IMR-90 (cell line): ENCODE results near the gene HIGD1C. TPM values are rescaled to one million over a fixed set of nuclear protein-coding genes. Genes with fewer than 3 reads are reported as not detected.

ENCODE experiments used
- ATAC-seq: fragments of 200-7000 bp; cut with Tn5 transposase; 2 replicates; pipeline ENCODE4 v1.9.1; 2020; ENCODE audit warnings: low read depth, mild to moderate bottlenecking, moderate library complexity
- BruUV-seq: library from RNA; stranded (reverse); fragments of 400-500 nt; replicated peaks from 2 replicates; lab custom pipeline; 2021; lab: Mats Ljungman, UMichigan
- CTCF ChIA-PET: fragments of 300-600 bp; formaldehyde crosslinking; extraction: SDS; loops from one replicate; lab custom pipeline; 2021; ENCODE audit warnings: antibody characterized with exemption; lab: Yijun Ruan, JAX
- POLR2A ChIA-PET: fragments of 300-600 bp; sonication (Branson Sonifier 250); formaldehyde crosslinking; loops from one replicate; lab custom pipeline; 2022; ENCODE audit warnings: antibody characterized with exemption; ENCODE audit not compliant: unreplicated experiment; lab: Charles Lee
- DNase-seq: peaks from one replicate; pipeline ENCODE4 v3.0.0; 2013
- H2AFZ ChIP-seq: replicated peaks from 2 replicates; pipeline ENCODE3; 2013; ENCODE audit warnings: low read length, mild to moderate bottlenecking; ENCODE audit not compliant: poor library complexity
- H2AK5ac ChIP-seq: 2 replicates; pipeline ENCODE4 v1.6.1; 2013; ENCODE audit warnings: low read depth, low read length, inconsistent platforms
- H2AK9ac ChIP-seq: replicated peaks from 2 replicates; pipeline ENCODE3; 2013; ENCODE audit warnings: mild to moderate bottlenecking, low read depth, low read length, moderate library complexity; ENCODE audit not compliant: poor library complexity
- H2BK120ac ChIP-seq: 2 replicates; pipeline ENCODE4 v1.6.1; 2013; ENCODE audit warnings: low read depth, low read length, inconsistent platforms
- H2BK15ac ChIP-seq: 3 replicates; pipeline ENCODE4 v1.6.1; 2013; ENCODE audit warnings: low read depth, low read length, inconsistent platforms
- H2BK20ac ChIP-seq: 2 replicates; pipeline ENCODE4 v1.6.1; 2013; ENCODE audit warnings: low read depth, mild to moderate bottlenecking, inconsistent platforms, low read length, moderate library complexity
- H2BK5ac ChIP-seq: 2 replicates; pipeline ENCODE4 v1.6.1; 2013; ENCODE audit warnings: mild to moderate bottlenecking, low read depth, low read length, inconsistent platforms; ENCODE audit not compliant: poor library complexity, severe bottlenecking
- H3K14ac ChIP-seq: replicated peaks from 2 replicates; pipeline ENCODE4 v1.6.1; 2013; ENCODE audit warnings: low read depth, low read length, inconsistent platforms
- H3K18ac ChIP-seq: 2 replicates; pipeline ENCODE4 v1.6.1; 2013; ENCODE audit warnings: low read depth, low read length, control low read depth
- H3K23ac ChIP-seq: 2 replicates; pipeline ENCODE4 v1.6.1; 2013; ENCODE audit warnings: low read depth, low read length, inconsistent platforms
- H3K27ac ChIP-seq: 2 replicates; pipeline ENCODE4 v1.5.1; 2013; ENCODE audit warnings: mild to moderate bottlenecking, control low read depth, low read length; ENCODE audit not compliant: insufficient read depth
- H3K27me3 ChIP-seq: 2 replicates; pipeline ENCODE4 v1.6.1; 2013; ENCODE audit warnings: low read length; ENCODE audit not compliant: control insufficient read depth, insufficient read depth
- H3K36me3 ChIP-seq: 2 replicates; pipeline ENCODE4 v1.6.1; 2013; ENCODE audit warnings: low read length, mixed read lengths; ENCODE audit not compliant: control insufficient read depth, insufficient read depth
- H3K4ac ChIP-seq: 2 replicates; pipeline ENCODE4 v1.6.1; 2013; ENCODE audit warnings: low read depth, low read length, inconsistent platforms
- H3K4me1 ChIP-seq: 2 replicates; pipeline ENCODE4 v1.6.1; 2013; ENCODE audit warnings: low read length, mixed read lengths; ENCODE audit not compliant: control insufficient read depth, insufficient read depth
- H3K4me2 ChIP-seq: 2 replicates; pipeline ENCODE4 v1.6.1; 2013; ENCODE audit warnings: low read depth, mild to moderate bottlenecking, control low read depth, low read length, moderate library complexity
- H3K4me3 ChIP-seq: 2 replicates; pipeline ENCODE4 v1.5.1; 2013; ENCODE audit warnings: low read depth, mild to moderate bottlenecking, control low read depth, low read length, moderate library complexity; ENCODE audit not compliant: insufficient read depth
- H3K56ac ChIP-seq: 2 replicates; pipeline ENCODE4 v1.6.1; 2013; ENCODE audit warnings: low read length, inconsistent platforms; ENCODE audit not compliant: insufficient read depth; ENCODE audit errors: extremely low read depth
- H3K79me1 ChIP-seq, 2 experiments: 2 replicates each; pipeline ENCODE4 v1.6.1; 2013; ENCODE audit warnings: low read length in 2 of 2, inconsistent platforms in 1 of 2, low read depth in 1 of 2
- H3K9ac ChIP-seq: 2 replicates; pipeline ENCODE4 v1.6.1; 2013; ENCODE audit warnings: low read depth, low read length, control low read depth
- H3K9me1 ChIP-seq: 2 replicates; pipeline ENCODE4 v1.6.1; 2013; ENCODE audit warnings: low read length, inconsistent platforms; ENCODE audit not compliant: insufficient read depth
- H3K9me3 ChIP-seq: 2 replicates; pipeline ENCODE4 v1.6.1; 2013; ENCODE audit warnings: low read length; ENCODE audit not compliant: control insufficient read depth, insufficient read depth
- H4K20me1 ChIP-seq: 2 replicates; pipeline ENCODE4 v1.6.1; 2013; ENCODE audit warnings: low read length, inconsistent platforms; ENCODE audit not compliant: insufficient read depth
- H4K5ac ChIP-seq: 2 replicates; pipeline ENCODE4 v1.6.1; 2013; ENCODE audit warnings: mild to moderate bottlenecking, low read depth, low read length, control low read depth
- H4K8ac ChIP-seq, 2 experiments: 2 replicates each; pipeline ENCODE4 v1.6.1; 2013; ENCODE audit warnings: low read depth in 2 of 2, low read length in 2 of 2, control low read depth in 1 of 2, inconsistent platforms in 1 of 2
- H4K91ac ChIP-seq: 2 replicates; pipeline ENCODE4 v1.6.1; 2013; ENCODE audit warnings: low read depth, low read length, inconsistent platforms; ENCODE audit not compliant: insufficient read depth
- CEBPB ChIP-seq: IDR thresholded peaks from 2 replicates; pipeline ENCODE4 v1.6.1; 2012; ENCODE audit warnings: low read depth, low read length, improper control_type of control experiment
- MAZ ChIP-seq: IDR thresholded peaks from 2 replicates; pipeline ENCODE4 v1.6.1; 2012; ENCODE audit warnings: low read depth, mild to moderate bottlenecking, low read length, improper control_type of control experiment, moderate library complexity, borderline replicate concordance
- POLR2A ChIP-seq: IDR thresholded peaks from 2 replicates; pipeline ENCODE4 v1.6.1; 2012; ENCODE audit warnings: mild to moderate bottlenecking, low read depth, low read length
- RFX5 ChIP-seq: IDR thresholded peaks from 2 replicates; pipeline ENCODE4 v1.8.0; 2012; ENCODE audit warnings: low read depth, mild to moderate bottlenecking, low read length, moderate library complexity
- SMC3 ChIP-seq: fragments of 150-350 bp; IDR thresholded peaks from 2 replicates; pipeline ENCODE4 v1.6.1; 2016; ENCODE audit warnings: low read depth, mild to moderate bottlenecking, antibody characterized with exemption, low read length, moderate library complexity
- WGBS, 2 experiments: methylation state at CpG; one replicate each; pipeline versions ENCODE4 v1.1.5 to v1.1.7; 2013; ENCODE audit warnings: missing lambda C conversion rate in 2 of 2; ENCODE audit not compliant: insufficient read length in 1 of 2; ENCODE audit errors: extremely low coverage in 2 of 2; 5-methylcytosine and 5-hydroxymethylcytosine counted together
- dilution Hi-C: fragments of 300-500 bp; cut with HindIII; formaldehyde crosslinking; loops from one replicate; pipeline ENCODE4 v1.14.3; 2018; ENCODE audit warnings: low sequenced_read_pairs; ENCODE audit not compliant: unreplicated experiment
- in situ Hi-C: fragments of 300-500 bp; cut with MboI; formaldehyde crosslinking; loops from 3 replicates; pipeline ENCODE4 v1.14.3; 2019; ENCODE audit warnings: low sequenced_read_pairs, inconsistent platforms, mixed read lengths
- intact Hi-C: fragments of 100-400 bp; cut with micrococcal nuclease; formaldehyde crosslinking; loops from 2 replicates; pipeline ENCODE4 v1.10.0; 2022
- polyA plus RNA-seq, 3 experiments: library from polyadenylated mRNA; depleted of rRNA; stranded (reverse); fragments of >200 nt; gene quantifications; 2 replicates each; pipeline ENCODE4 v1.2.3, GENCODE V29; 2012; ENCODE audit warnings: low replicate concordance in 1 of 3
- total RNA-seq: library from RNA; depleted of rRNA; stranded (reverse); fragments of >200 nt; gene quantifications from 2 replicates; pipeline ENCODE4 v1.2.3, GENCODE V29; 2012
- TF ChIP-seq, protein P1 (sequence below): conservative IDR thresholded peaks from 2 replicates; pipeline ENCODE4 v1.5.1; 2012; ENCODE audit warnings: mild to moderate bottlenecking, low read depth, low read length, improper control_type of control experiment

The HIGD1C gene
- total and polyA plus RNA-seq, 2 of the 4 experiments (the other 2 are of a cell fraction), result not detected

DNA sequence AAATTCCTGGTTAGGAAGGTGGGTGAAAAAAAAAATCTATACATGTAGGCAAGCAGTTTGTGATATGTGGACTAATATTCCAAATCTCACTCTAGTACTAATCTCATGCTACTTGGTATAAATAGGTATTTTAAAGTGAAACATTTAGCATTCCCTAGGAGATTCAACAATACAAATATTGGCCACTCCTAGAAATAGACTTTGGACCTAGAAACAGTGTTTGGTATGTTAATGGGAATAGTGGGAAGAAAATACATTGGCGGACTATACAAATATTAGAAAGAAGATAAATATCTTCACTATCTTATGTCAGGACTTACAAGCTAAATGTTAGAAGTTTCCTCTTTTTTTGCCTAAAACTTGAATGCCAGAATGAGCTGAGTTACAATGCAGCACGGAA is 28.2 kb downstream of the HIGD1C start:
- Histone ChIP-seq H4K20me1 (no peaks in the 10 kb centered on the region), H3K9me1 (no peaks in the 10 kb centered on the region), H2AFZ (no peak overlapping the region), H3K79me1 (no peaks in the 10 kb centered on the region), H3K18ac (no peak overlapping the region), H4K91ac (no peak overlapping the region), H3K4me3 (no peak overlapping the region), H3K14ac (no peak overlapping the region), H4K5ac (no peak overlapping the region), H3K9me3 (no peaks in the 10 kb centered on the region), H2AK9ac (no peak overlapping the region), H2BK20ac (no peak overlapping the region), H3K27ac (no peak overlapping the region), H2BK120ac (no peak overlapping the region), H3K4me1 (no peaks in the 10 kb centered on the region), H2BK15ac (no peak overlapping the region), H3K23ac (no peak overlapping the region), H3K4me2 (no peak overlapping the region), H3K36me3 (peaks cover 5% of the 10 kb centered on the region), H3K9ac (no peak overlapping the region), H2AK5ac (no peak overlapping the region), H3K27me3 (no peaks in the 10 kb centered on the region), H2BK5ac (no peak overlapping the region), H3K56ac (no peak overlapping the region), H4K8ac (no peak overlapping the region), H3K4ac (no peak overlapping the region)
- BruUV-seq, result TSS peak; percentile 34
- in situ Hi-C loops (loop anchor here (10.0 to 25.0 kb wide), 2 partner anchors 156 to 493 kb away; no protein-coding TSS in a partner anchor), dilution Hi-C loops (no loop called here), intact Hi-C loops (no loop called here)
- no peak for ATAC-seq
- 80% methylated on average over 1 of the region's 2 CpGs; no CpG with 5 or more reads in 1 of the 2 experiments for WGBS, 2 experiments
- CTCF ChIA-PET, result interaction anchor here (0.5 kb wide), 1 partner anchor 203 kb away, joined by 4 read pairs; no protein-coding TSS in a partner anchor
- DNase-seq, result no peak
- TF ChIP-seq RFX5, result no peak
- no peak for TF ChIP-seq SMC3
- TF ChIP-seq POLR2A, result no peak
- TF ChIP-seq, protein P1, sequence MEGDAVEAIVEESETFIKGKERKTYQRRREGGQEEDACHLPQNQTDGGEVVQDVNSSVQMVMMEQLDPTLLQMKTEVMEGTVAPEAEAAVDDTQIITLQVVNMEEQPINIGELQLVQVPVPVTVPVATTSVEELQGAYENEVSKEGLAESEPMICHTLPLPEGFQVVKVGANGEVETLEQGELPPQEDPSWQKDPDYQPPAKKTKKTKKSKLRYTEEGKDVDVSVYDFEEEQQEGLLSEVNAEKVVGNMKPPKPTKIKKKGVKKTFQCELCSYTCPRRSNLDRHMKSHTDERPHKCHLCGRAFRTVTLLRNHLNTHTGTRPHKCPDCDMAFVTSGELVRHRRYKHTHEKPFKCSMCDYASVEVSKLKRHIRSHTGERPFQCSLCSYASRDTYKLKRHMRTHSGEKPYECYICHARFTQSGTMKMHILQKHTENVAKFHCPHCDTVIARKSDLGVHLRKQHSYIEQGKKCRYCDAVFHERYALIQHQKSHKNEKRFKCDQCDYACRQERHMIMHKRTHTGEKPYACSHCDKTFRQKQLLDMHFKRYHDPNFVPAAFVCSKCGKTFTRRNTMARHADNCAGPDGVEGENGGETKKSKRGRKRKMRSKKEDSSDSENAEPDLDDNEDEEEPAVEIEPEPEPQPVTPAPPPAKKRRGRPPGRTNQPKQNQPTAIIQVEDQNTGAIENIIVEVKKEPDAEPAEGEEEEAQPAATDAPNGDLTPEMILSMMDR, result no peak
- no peak for TF ChIP-seq MAZ
- TF ChIP-seq CEBPB, result no peak
- POLR2A ChIA-PET, result no interaction called here
